ENCODE data around the gene OSBPL2. TPM values are rescaled to one million over a fixed set of nuclear protein-coding genes. Genes with fewer than 3 reads are reported as not detected.

The OSBPL2 gene
- polyA plus RNA-seq, 1 donor: 35.7 TPM

GRCh38 chr20:62258499-62259293, 20.4 kb downstream of the OSBPL2 start:
- no peaks in the 10 kb centered on the region for H3K4me1 ChIP-seq (ENCODE audit: control insufficient read depth, insufficient read depth, low read length)
- H3K27ac ChIP-seq (ENCODE audit: low read length): no peak overlapping the region
- H3K27me3 ChIP-seq (ENCODE audit: control insufficient read depth, insufficient read depth, low read length): no peaks in the 10 kb centered on the region
- H3K36me3 ChIP-seq (ENCODE audit: control insufficient read depth, insufficient read depth, low read length): peaks cover 65% of the 10 kb centered on the region
- no peak for DNase-seq
- WGBS (ENCODE audit: insufficient coverage, low lambda C conversion rate): no CpG with 5 or more reads among the region's 20 CpGs
- peaks cover 2% of the 10 kb centered on the region for H3K9me3 ChIP-seq (ENCODE audit: control insufficient read depth, low read depth, low read length)
- no peak overlapping the region for H3K4me3 ChIP-seq (ENCODE audit: low read length)

DNA sequence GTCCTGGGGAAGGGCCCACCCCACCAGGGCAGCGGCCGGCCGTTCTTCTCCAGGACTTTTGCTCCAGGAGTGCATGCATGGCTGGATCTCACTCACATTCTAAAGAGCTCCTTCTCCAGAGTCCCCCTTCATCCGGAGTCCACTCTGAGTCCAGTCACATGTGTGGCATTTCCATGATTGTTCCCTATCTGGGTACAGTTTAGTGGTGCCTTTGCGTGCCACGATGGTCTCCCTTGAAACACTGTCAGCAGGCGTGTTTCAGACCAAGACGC, 20.9 kb downstream of the OSBPL2 start:
- Histone ChIP-seq H3K4me1 (ENCODE audit: control insufficient read depth, insufficient read depth, low read length) (no peaks in the 10 kb centered on the region), H3K27me3 (ENCODE audit: control insufficient read depth, insufficient read depth, low read length) (no peaks in the 10 kb centered on the region), H3K9me3 (ENCODE audit: control insufficient read depth, low read depth, low read length) (peaks cover 2% of the 10 kb centered on the region), H3K36me3 (ENCODE audit: control insufficient read depth, insufficient read depth, low read length) (peaks cover 68% of the 10 kb centered on the region), H3K27ac (ENCODE audit: low read length) (no peak overlapping the region), H3K4me3 (ENCODE audit: low read length) (no peak overlapping the region)
- no CpG with 5 or more reads among the region's 8 CpGs for WGBS (ENCODE audit: insufficient coverage, low lambda C conversion rate)
- no peak for DNase-seq

DNA sequence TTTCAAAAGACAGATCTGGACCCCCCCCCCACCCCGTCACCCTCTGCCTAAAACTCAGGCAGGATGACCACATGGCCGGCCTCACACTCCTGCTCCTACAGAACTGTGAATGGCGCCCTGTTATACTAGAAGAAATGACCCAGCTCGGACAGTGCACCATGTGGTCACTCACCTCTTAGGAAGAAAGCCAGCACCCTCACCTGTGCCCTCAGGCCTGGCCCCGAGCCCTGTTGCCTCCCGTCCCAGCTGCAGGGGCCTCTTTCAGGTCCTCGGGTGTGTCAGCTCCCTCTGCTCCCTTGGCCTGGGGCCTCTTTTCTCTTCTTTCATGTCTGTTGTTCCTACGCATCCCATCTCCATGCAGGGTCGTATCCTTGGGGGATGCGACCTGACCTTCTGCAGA, 23.7 kb downstream of the OSBPL2 start:
- Histone ChIP-seq H3K36me3 (ENCODE audit: control insufficient read depth, insufficient read depth, low read length) (peaks cover 81% of the 10 kb centered on the region), H3K9me3 (ENCODE audit: control insufficient read depth, low read depth, low read length) (no peaks in the 10 kb centered on the region)
- no CpG with 5 or more reads among the region's 10 CpGs for WGBS (ENCODE audit: insufficient coverage, low lambda C conversion rate)

DNA sequence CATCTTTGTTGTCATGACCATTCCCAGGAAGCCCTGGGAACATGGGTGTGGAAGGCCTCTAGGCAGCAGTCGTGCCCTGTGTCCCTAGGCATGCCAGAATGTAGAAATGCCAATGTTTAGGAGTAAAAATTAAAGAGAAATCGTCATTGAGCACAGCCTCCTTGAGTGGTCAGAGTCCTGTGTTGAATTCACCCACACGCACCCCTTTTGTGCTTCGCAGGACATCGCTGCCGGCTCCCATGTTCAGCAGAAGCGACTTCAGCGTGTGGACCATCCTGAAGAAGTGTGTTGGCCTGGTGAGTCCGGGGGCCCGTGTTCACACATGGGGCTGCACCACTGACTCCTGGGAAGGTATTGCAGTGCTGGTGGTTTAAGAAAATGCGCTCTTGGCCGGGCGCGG, 25.1 kb downstream of the OSBPL2 start:
- Histone ChIP-seq H3K4me1 (ENCODE audit: control insufficient read depth, insufficient read depth, low read length) (no peaks in the 10 kb centered on the region), H3K9me3 (ENCODE audit: control insufficient read depth, low read depth, low read length) (no peaks in the 10 kb centered on the region), H3K27ac (ENCODE audit: low read length) (no peak overlapping the region), H3K27me3 (ENCODE audit: control insufficient read depth, insufficient read depth, low read length) (no peaks in the 10 kb centered on the region), H3K4me3 (ENCODE audit: low read length) (no peak overlapping the region), H3K36me3 (ENCODE audit: control insufficient read depth, insufficient read depth, low read length) (peaks cover 81% of the 10 kb centered on the region)
- WGBS (ENCODE audit: insufficient coverage, low lambda C conversion rate): no CpG with 5 or more reads among the region's 14 CpGs
- DNase-seq: no peak

More for the DNA sequence above, 23.7 kb downstream of the OSBPL2 start:
- Histone ChIP-seq H3K27ac (ENCODE audit: low read length) (no peak overlapping the region), H3K4me3 (ENCODE audit: low read length) (no peak overlapping the region), H3K27me3 (ENCODE audit: control insufficient read depth, insufficient read depth, low read length) (no peaks in the 10 kb centered on the region), H3K4me1 (ENCODE audit: control insufficient read depth, insufficient read depth, low read length) (no peaks in the 10 kb centered on the region)
- no peak for DNase-seq

- H3K27me3 ChIP-seq (ENCODE audit: control insufficient read depth, insufficient read depth, low read length): no peaks in the 10 kb centered on the region
- peaks cover 72% of the 10 kb centered on the region for H3K36me3 ChIP-seq (ENCODE audit: control insufficient read depth, insufficient read depth, low read length)
- H3K4me3 ChIP-seq (ENCODE audit: low read length): no peak overlapping the region
- no peaks in the 10 kb centered on the region for H3K9me3 ChIP-seq (ENCODE audit: control insufficient read depth, low read depth, low read length)
- no peak overlapping the region for H3K27ac ChIP-seq (ENCODE audit: low read length)
- DNase-seq: no peak
- WGBS (ENCODE audit: insufficient coverage, low lambda C conversion rate): no CpG with 5 or more reads among the region's 1 CpG
- H3K4me1 ChIP-seq (ENCODE audit: control insufficient read depth, insufficient read depth, low read length): peaks cover 5% of the 10 kb centered on the region
Measured at GRCh38 chr20:62265365-62265764, 27.0 kb downstream of the OSBPL2 start.

GRCh38 chr20:62266340-62266739, 28.0 kb downstream of the OSBPL2 start:
- Histone ChIP-seq H3K27ac (ENCODE audit: low read length) (no peak overlapping the region), H3K27me3 (ENCODE audit: control insufficient read depth, insufficient read depth, low read length) (no peaks in the 10 kb centered on the region), H3K4me1 (ENCODE audit: control insufficient read depth, insufficient read depth, low read length) (peaks cover 5% of the 10 kb centered on the region), H3K4me3 (ENCODE audit: low read length) (no peak overlapping the region), H3K36me3 (ENCODE audit: control insufficient read depth, insufficient read depth, low read length) (peaks cover 67% of the 10 kb centered on the region), H3K9me3 (ENCODE audit: control insufficient read depth, low read depth, low read length) (no peaks in the 10 kb centered on the region)
- WGBS (ENCODE audit: insufficient coverage, low lambda C conversion rate): 83% methylated on average over 1 of the region's 10 CpGs
- DNase-seq: no peak

GRCh38 chr20:62266851-62267250, 28.5 kb downstream of the OSBPL2 start:
- peaks cover 5% of the 10 kb centered on the region for H3K4me1 ChIP-seq (ENCODE audit: control insufficient read depth, insufficient read depth, low read length)
- no peaks in the 10 kb centered on the region for H3K27me3 ChIP-seq (ENCODE audit: control insufficient read depth, insufficient read depth, low read length)
- peaks cover 65% of the 10 kb centered on the region for H3K36me3 ChIP-seq (ENCODE audit: control insufficient read depth, insufficient read depth, low read length)
- no peak for DNase-seq
- H3K4me3 ChIP-seq (ENCODE audit: low read length): no peak overlapping the region
- H3K27ac ChIP-seq (ENCODE audit: low read length): no peak overlapping the region
- 100% methylated on average over 1 of the region's 13 CpGs for WGBS (ENCODE audit: insufficient coverage, low lambda C conversion rate)
- H3K9me3 ChIP-seq (ENCODE audit: control insufficient read depth, low read depth, low read length): no peaks in the 10 kb centered on the region

GRCh38 chr20:62267543-62267942, 29.2 kb downstream of the OSBPL2 start:
- no peaks in the 10 kb centered on the region for H3K9me3 ChIP-seq (ENCODE audit: control insufficient read depth, low read depth, low read length)
- H3K27ac ChIP-seq (ENCODE audit: low read length): no peak overlapping the region
- peaks cover 65% of the 10 kb centered on the region for H3K36me3 ChIP-seq (ENCODE audit: control insufficient read depth, insufficient read depth, low read length)
- H3K27me3 ChIP-seq (ENCODE audit: control insufficient read depth, insufficient read depth, low read length): no peaks in the 10 kb centered on the region
- no CpG with 5 or more reads among the region's 10 CpGs for WGBS (ENCODE audit: insufficient coverage, low lambda C conversion rate)
- peaks cover 5% of the 10 kb centered on the region for H3K4me1 ChIP-seq (ENCODE audit: control insufficient read depth, insufficient read depth, low read length)
- no peak for DNase-seq
- H3K4me3 ChIP-seq (ENCODE audit: low read length): no peak overlapping the region

DNA sequence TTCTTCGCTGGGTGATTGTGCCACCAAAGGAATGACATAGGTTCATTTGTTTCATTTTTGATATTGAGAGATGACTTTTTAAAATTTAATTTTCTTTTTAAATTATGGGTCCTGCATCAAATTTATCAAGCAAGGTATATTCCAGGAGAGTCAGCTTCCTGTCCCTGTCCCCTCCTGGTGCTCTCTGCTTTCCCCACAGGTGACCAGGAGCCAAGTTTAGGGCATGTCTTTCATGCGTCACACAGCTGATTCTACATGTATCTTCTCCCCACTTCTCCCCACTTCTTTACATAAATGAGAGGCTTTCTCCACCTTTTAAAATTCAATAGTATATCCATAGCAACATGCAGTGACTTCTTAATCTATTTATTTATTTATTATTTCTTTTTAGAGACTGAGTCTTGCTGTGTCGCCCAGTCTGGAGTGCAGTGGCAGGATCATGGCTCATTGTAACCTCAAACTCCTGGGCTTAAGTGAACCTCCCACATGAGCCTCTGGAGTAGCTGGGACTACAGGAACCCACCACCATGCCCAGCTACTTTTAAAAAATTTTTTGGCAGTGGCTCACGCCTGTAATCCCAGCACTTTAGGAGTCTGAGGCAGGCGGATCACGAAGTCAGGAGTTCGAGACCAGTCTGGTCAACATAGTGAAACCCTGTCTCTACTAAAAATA, 30.0 kb downstream of the OSBPL2 start:
- no peak overlapping the region for H3K4me3 ChIP-seq (ENCODE audit: low read length)
- peaks cover 5% of the 10 kb centered on the region for H3K4me1 ChIP-seq (ENCODE audit: control insufficient read depth, insufficient read depth, low read length)
- no peaks in the 10 kb centered on the region for H3K9me3 ChIP-seq (ENCODE audit: control insufficient read depth, low read depth, low read length)
- H3K36me3 ChIP-seq (ENCODE audit: control insufficient read depth, insufficient read depth, low read length): peaks cover 65% of the 10 kb centered on the region
- H3K27ac ChIP-seq (ENCODE audit: low read length): no peak overlapping the region
- no peak for DNase-seq
- WGBS (ENCODE audit: insufficient coverage, low lambda C conversion rate): no CpG with 5 or more reads among the region's 7 CpGs
- no peaks in the 10 kb centered on the region for H3K27me3 ChIP-seq (ENCODE audit: control insufficient read depth, insufficient read depth, low read length)

GRCh38 chr20:62269378-62269777, 31.1 kb downstream of the OSBPL2 start:
- 40% methylated on average over 1 of the region's 14 CpGs for WGBS (ENCODE audit: insufficient coverage, low lambda C conversion rate)
- no peak overlapping the region for H3K4me3 ChIP-seq (ENCODE audit: low read length)
- no peak overlapping the region for H3K27ac ChIP-seq (ENCODE audit: low read length)
- no peaks in the 10 kb centered on the region for H3K27me3 ChIP-seq (ENCODE audit: control insufficient read depth, insufficient read depth, low read length)
- no peaks in the 10 kb centered on the region for H3K9me3 ChIP-seq (ENCODE audit: control insufficient read depth, low read depth, low read length)
- H3K4me1 ChIP-seq (ENCODE audit: control insufficient read depth, insufficient read depth, low read length): peaks cover 5% of the 10 kb centered on the region
- H3K36me3 ChIP-seq (ENCODE audit: control insufficient read depth, insufficient read depth, low read length): peaks cover 68% of the 10 kb centered on the region
- DNase-seq: no peak

- Histone ChIP-seq H3K9me3 (ENCODE audit: control insufficient read depth, low read depth, low read length) (no peaks in the 10 kb centered on the region), H3K4me3 (ENCODE audit: low read length) (no peak overlapping the region), H3K27ac (ENCODE audit: low read length) (no peak overlapping the region), H3K4me1 (ENCODE audit: control insufficient read depth, insufficient read depth, low read length) (peaks cover 5% of the 10 kb centered on the region), H3K36me3 (ENCODE audit: control insufficient read depth, insufficient read depth, low read length) (peaks cover 66% of the 10 kb centered on the region), H3K27me3 (ENCODE audit: control insufficient read depth, insufficient read depth, low read length) (no peaks in the 10 kb centered on the region)
- DNase-seq: no peak
- WGBS (ENCODE audit: insufficient coverage, low lambda C conversion rate): no CpG with 5 or more reads among the region's 17 CpGs
Measured at GRCh38 chr20:62269871-62270270, 31.6 kb downstream of the OSBPL2 start.
